ENCODE results near the gene RAPGEF4. TPM values are rescaled to one million over a fixed set of nuclear protein-coding genes. Genes with fewer than 3 reads are reported as not detected.

The RAPGEF4 gene
- total and polyA plus RNA-seq, 4 donors = 6.4 to 33.5 (median 8.6) TPM

- Histone ChIP-seq H3K27me3 (ENCODE audit: control insufficient read depth in 3 of 3, insufficient read depth in 3 of 3, low read length in 2 of 3) (peaks cover 0 to 3% (median 0%) of the 10 kb centered on the region in 3 donors), H3K9ac (ENCODE audit: insufficient read depth in 1 of 2, low read length in 2 of 2) (no peak overlapping the region), H3K9me3 (ENCODE audit: control insufficient read depth in 4 of 4, insufficient read depth in 3 of 4, low read length in 3 of 4) (peaks cover 0 to 1% (median 0%) of the 10 kb centered on the region in 4 donors), H3K4me1 (ENCODE audit: control insufficient read depth in 5 of 5, insufficient read depth in 5 of 5, low read length in 5 of 5) (peaks cover 0 to 4% (median 0%) of the 10 kb centered on the region in 5 donors), H3K27ac (ENCODE audit: low read depth in 1 of 2, low read length in 1 of 2) (no peak overlapping the region), H3K36me3 (ENCODE audit: control insufficient read depth in 4 of 4, insufficient read depth in 4 of 4, low read length in 4 of 4) (no peaks in the 10 kb centered on the region), H3K4me3 (no peak overlapping the region)
- ATAC-seq (ENCODE audit: insufficient read depth, low FRiP score) (no peak), DNase-seq (no peak)
- no peak for TF ChIP-seq CTCF (IDR thresholded peaks at IDR 0.05; ENCODE audit: control extremely low read depth, extremely low read depth)
- 93 to 95% methylated on average over 2 of the region's 2 CpGs for WGBS, 2 donors
These were observed 209.8 kb downstream of the RAPGEF4 start for GRCh38 chr2:172945510-172945850.

- H3K4me3 ChIP-seq = no peak overlapping the region
- H3K27ac ChIP-seq (ENCODE audit: low read depth in 1 of 2, low read length in 1 of 2) = no peak overlapping the region
- no peaks in the 10 kb centered on the region for H3K9me3 ChIP-seq (ENCODE audit: control insufficient read depth in 4 of 4, insufficient read depth in 3 of 4, low read length in 3 of 4)
- peaks cover 0 to 3% (median 0%) of the 10 kb centered on the region in 3 donors for H3K27me3 ChIP-seq (ENCODE audit: control insufficient read depth in 3 of 3, insufficient read depth in 3 of 3, low read length in 2 of 3)
- WGBS, 2 donors = 77 to 85% methylated on average over 3 of the region's 3 CpGs
- H3K9ac ChIP-seq (ENCODE audit: insufficient read depth in 1 of 2, low read length in 2 of 2) = no peak overlapping the region
- no peaks in the 10 kb centered on the region for H3K36me3 ChIP-seq (ENCODE audit: control insufficient read depth in 4 of 4, insufficient read depth in 4 of 4, low read length in 4 of 4)
- TF ChIP-seq CTCF (IDR thresholded peaks at IDR 0.05; ENCODE audit: control extremely low read depth, extremely low read depth) = no peak
- no peak for DNase-seq
- no peak for ATAC-seq (ENCODE audit: insufficient read depth, low FRiP score)
- peaks cover 0 to 8% (median 0%) of the 10 kb centered on the region in 5 donors for H3K4me1 ChIP-seq (ENCODE audit: control insufficient read depth in 5 of 5, insufficient read depth in 5 of 5, low read length in 5 of 5)
These were observed 212.0 kb downstream of the RAPGEF4 start for GRCh38 chr2:172947461-172948153.

GRCh38 chr2:172949522-172949921 is 213.9 kb downstream of the RAPGEF4 start:
- no peak overlapping the region for H3K9ac ChIP-seq (ENCODE audit: insufficient read depth in 1 of 2, low read length in 2 of 2)
- TF ChIP-seq CTCF (IDR thresholded peaks at IDR 0.05; ENCODE audit: control extremely low read depth, extremely low read depth) = no peak
- H3K27ac ChIP-seq (ENCODE audit: low read depth in 1 of 2, low read length in 1 of 2) = no peak overlapping the region
- H3K27me3 ChIP-seq (ENCODE audit: control insufficient read depth in 3 of 3, insufficient read depth in 3 of 3, low read length in 2 of 3) = peaks cover 0 to 2% (median 0%) of the 10 kb centered on the region in 3 donors
- H3K4me1 ChIP-seq (ENCODE audit: control insufficient read depth in 5 of 5, insufficient read depth in 5 of 5, low read length in 5 of 5) = peaks cover 0 to 4% (median 0%) of the 10 kb centered on the region in 5 donors
- ATAC-seq (ENCODE audit: insufficient read depth, low FRiP score) (no peak), DNase-seq (no peak)
- H3K4me3 ChIP-seq = no peak overlapping the region
- H3K36me3 ChIP-seq (ENCODE audit: control insufficient read depth in 4 of 4, insufficient read depth in 4 of 4, low read length in 4 of 4) = no peaks in the 10 kb centered on the region
- H3K9me3 ChIP-seq (ENCODE audit: control insufficient read depth in 4 of 4, insufficient read depth in 3 of 4, low read length in 3 of 4) = no peaks in the 10 kb centered on the region

GRCh38 chr2:172950565-172950964 is 214.9 kb downstream of the RAPGEF4 start:
- Histone ChIP-seq H3K9me3 (ENCODE audit: control insufficient read depth in 4 of 4, insufficient read depth in 3 of 4, low read length in 3 of 4) (no peaks in the 10 kb centered on the region), H3K27ac (ENCODE audit: low read depth in 1 of 2, low read length in 1 of 2) (no peak overlapping the region), H3K36me3 (ENCODE audit: control insufficient read depth in 4 of 4, insufficient read depth in 4 of 4, low read length in 4 of 4) (no peaks in the 10 kb centered on the region), H3K4me3 (no peak overlapping the region), H3K9ac (ENCODE audit: insufficient read depth in 1 of 2, low read length in 2 of 2) (no peak overlapping the region), H3K4me1 (ENCODE audit: control insufficient read depth in 5 of 5, insufficient read depth in 5 of 5, low read length in 5 of 5) (peaks cover 0 to 4% (median 0%) of the 10 kb centered on the region in 5 donors), H3K27me3 (ENCODE audit: control insufficient read depth in 3 of 3, insufficient read depth in 3 of 3, low read length in 2 of 3) (peaks cover 0 to 2% (median 0%) of the 10 kb centered on the region in 3 donors)
- ATAC-seq (ENCODE audit: insufficient read depth, low FRiP score) = no peak
- no peak for DNase-seq
- TF ChIP-seq CTCF (IDR thresholded peaks at IDR 0.05; ENCODE audit: control extremely low read depth, extremely low read depth) = no peak
